Measurements from ENCODE around the gene CHRDL1.

CHRDL1 gene

DNA sequence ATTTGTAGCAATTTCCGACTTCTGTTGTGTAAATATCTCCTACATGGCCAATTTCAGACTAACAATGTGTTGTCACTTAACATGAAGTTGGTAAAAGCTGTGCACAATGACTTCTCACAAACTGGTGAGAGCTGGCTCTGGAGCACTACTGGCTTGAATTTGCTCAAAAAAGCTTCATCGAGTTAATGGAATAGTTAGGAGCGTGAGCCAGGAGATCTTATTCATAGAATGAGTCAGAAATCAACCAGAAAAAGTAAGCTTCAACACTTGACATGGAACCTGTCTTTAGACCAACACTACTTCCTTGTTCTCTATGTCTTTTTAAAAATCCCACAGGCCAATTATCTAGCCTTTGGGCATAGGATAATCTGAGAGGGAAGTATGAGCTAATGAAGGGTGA lies 7.9 kb upstream of the CHRDL1 start:
- H3K27ac ChIP-seq: no peak overlapping the region
- no peak overlapping the region for H3K4me2 ChIP-seq
- no peak overlapping the region for H3K9ac ChIP-seq

DNA sequence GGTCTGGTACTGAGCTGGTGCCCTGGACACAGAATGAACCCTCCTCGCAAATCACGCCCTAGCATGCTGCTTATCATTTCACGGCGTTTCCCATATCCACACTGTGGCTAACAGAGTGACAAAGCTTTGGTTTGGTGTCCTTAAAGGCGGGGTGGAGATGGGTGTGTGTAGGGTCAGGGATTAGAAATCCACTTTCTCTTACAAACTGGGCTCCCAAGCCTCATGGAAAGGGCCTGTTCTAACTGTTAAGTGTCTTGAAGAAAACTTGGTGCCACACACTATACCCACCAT lies 735 bp upstream of the CHRDL1 start:
- Histone ChIP-seq H3K36me3 (no peaks in the 10 kb centered on the region), H3K27ac (no peak overlapping the region), H3K4me1 (peaks cover 0 to 19% (median 7%) of the 10 kb centered on the region in 10 experiments; a peak in 6 of 20 replicates), H3K9ac (0 out of 22 replicates have a peak overlapping the region, but pooled peaks of 2 of the 11 experiments have one; percentile 5 to 26), H4K20me1 (peaks cover 0 to 19% (median 0%) of the 10 kb centered on the region in 11 experiments; a peak in 1 of 22 replicates), H3K27me3 (peaks cover 73 to 92% (median 84%) of the 10 kb centered on the region in 11 experiments), H3K4me2 (peak overlapping the region; percentile 63 to 85 (median 78)), H3K4me3 (peak overlapping the region; percentile 31 to 67 (median 55); a peak in 18 of 20 replicates), H3K9me3 (replicated peaks in 1 of 11) (no peaks in the 10 kb centered on the region)
- TF ChIP-seq Cebpa-rat (IDR thresholded peaks at IDR 0.05): no peak

More for the DNA sequence above, 7.9 kb upstream of the CHRDL1 start:
- Histone ChIP-seq H3K4me3 (no peak overlapping the region), H3K36me3 (no peaks in the 10 kb centered on the region), H4K20me1 (peaks cover 0 to 3% (median 0%) of the 10 kb centered on the region in 11 experiments; a peak in 2 of 22 replicates), H3K27me3 (peaks cover 69 to 91% (median 83%) of the 10 kb centered on the region in 11 experiments), H3K4me1 (no peaks in the 10 kb centered on the region), H3K9me3 (replicated peaks in 1 of 11) (no peaks in the 10 kb centered on the region)
- no peak for TF ChIP-seq Cebpa-rat (IDR thresholded peaks at IDR 0.05)

DNA sequence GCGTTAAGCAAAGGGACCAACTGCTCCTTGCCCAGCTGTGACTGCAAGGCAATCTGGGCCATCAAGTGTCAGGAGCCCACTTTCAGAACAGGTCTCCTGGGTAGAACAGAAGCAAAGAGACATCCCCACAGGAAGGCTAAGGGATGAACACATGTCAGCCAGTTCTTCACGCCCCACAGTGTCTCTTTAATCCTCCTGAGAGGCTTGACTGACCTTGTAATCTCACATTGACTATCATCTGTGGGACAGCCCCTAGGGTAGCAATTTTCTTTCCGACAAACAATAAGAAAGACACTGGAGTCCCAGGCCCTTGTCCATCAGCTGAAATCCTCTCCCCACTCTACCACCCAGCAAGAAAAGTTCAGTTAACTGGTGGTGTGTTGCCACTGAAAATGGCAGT lies 1.0 kb downstream of the CHRDL1 start:
- no peak overlapping the region for H3K27ac ChIP-seq
- TF ChIP-seq Cebpa-rat (IDR thresholded peaks at IDR 0.05): no peak
- peaks cover 0 to 19% (median 0%) of the 10 kb centered on the region in 11 experiments; a peak in 1 of 22 replicates for H4K20me1 ChIP-seq
- H3K4me2 ChIP-seq: peak overlapping the region in 6 of 11 experiments; percentile 63 to 78 (median 76); a peak in 9 of 22 replicates
- peaks cover 87 to 100% (median 98%) of the 10 kb centered on the region in 11 experiments for H3K27me3 ChIP-seq
- H3K4me1 ChIP-seq: peaks cover 0 to 23% (median 7%) of the 10 kb centered on the region in 10 experiments; a peak in 6 of 20 replicates
- no peaks in the 10 kb centered on the region for H3K9me3 ChIP-seq (replicated peaks in 1 of 11)
- H3K9ac ChIP-seq: no peak overlapping the region
- H3K36me3 ChIP-seq: no peaks in the 10 kb centered on the region
- H3K4me3 ChIP-seq: no peak overlapping the region

DNA sequence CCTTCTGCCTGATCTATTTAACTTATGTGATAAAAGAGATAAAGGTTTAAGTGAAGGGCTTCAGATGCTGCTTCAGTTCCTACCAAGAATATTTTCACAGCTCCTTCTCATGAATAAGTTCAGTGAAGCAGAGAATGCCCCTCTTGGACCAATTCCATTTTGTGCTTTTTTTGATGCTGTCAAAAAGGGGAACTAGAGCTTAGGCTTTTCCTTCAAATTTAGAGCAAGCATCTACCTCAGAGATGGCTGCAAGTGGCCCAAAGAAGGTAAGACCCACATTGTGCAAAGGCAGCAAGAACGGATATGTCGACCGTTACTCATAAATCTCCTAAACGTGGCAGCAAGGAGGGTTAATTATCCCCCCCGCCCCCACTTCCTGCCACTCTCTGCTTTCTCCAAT lies 4.5 kb downstream of the CHRDL1 start:
- no peak overlapping the region for H3K4me3 ChIP-seq
- TF ChIP-seq Cebpa-rat (IDR thresholded peaks at IDR 0.05): no peak

GRCh38 chrX:110786486-110786885 lies 9.1 kb downstream of the CHRDL1 start:
- H3K27me3 ChIP-seq: peaks cover 75 to 100% (median 95%) of the 10 kb centered on the region in 11 experiments
- H3K27ac ChIP-seq: no peak overlapping the region
- 0 out of 20 replicates have a peak, but pooled peaks cover 0 to 4% (median 0%) of the 10 kb centered on the region in 10 experiments for H3K4me1 ChIP-seq
- H3K9me3 ChIP-seq (replicated peaks in 1 of 11): no peaks in the 10 kb centered on the region
- no peak overlapping the region for H3K4me2 ChIP-seq
- no peaks in the 10 kb centered on the region for H4K20me1 ChIP-seq
- no peak overlapping the region for H3K4me3 ChIP-seq
- no peak overlapping the region for H3K9ac ChIP-seq
- H3K36me3 ChIP-seq: no peaks in the 10 kb centered on the region
- TF ChIP-seq Cebpa-rat (IDR thresholded peaks at IDR 0.05): no peak

More for the DNA sequence above, 4.5 kb downstream of the CHRDL1 start:
- H3K4me2 ChIP-seq: no peak overlapping the region
- H3K9ac ChIP-seq: no peak overlapping the region
- no peak overlapping the region for H3K27ac ChIP-seq
- H3K36me3 ChIP-seq: no peaks in the 10 kb centered on the region
- peaks cover 0 to 15% (median 0%) of the 10 kb centered on the region in 11 experiments; a peak in 1 of 22 replicates for H4K20me1 ChIP-seq
- no peaks in the 10 kb centered on the region for H3K9me3 ChIP-seq (replicated peaks in 1 of 11)
- peaks cover 0 to 20% (median 7%) of the 10 kb centered on the region in 10 experiments; a peak in 6 of 20 replicates for H3K4me1 ChIP-seq
- peaks cover 84 to 100% (median 98%) of the 10 kb centered on the region in 11 experiments for H3K27me3 ChIP-seq

DNA sequence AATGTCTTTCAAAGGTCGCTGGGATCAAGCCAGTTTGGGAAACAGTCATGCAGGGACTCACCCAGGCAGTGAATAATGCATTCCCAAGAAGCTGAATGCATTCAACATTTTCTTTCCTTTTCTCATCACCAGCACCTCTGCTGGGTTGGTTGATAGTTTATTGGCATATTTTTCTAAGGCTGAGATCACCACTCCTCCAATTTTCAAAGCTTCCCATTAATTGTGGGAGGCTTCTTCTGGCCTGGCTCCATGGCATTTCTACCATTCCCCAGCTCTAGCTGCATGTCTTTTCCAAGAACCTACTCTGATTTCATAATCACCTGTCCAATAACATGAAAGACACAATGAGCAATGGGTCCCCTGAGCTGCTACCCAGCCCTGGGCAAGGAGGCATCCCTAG lies 35.8 kb downstream of the CHRDL1 start:
- Histone ChIP-seq H3K9me3 (replicated peaks in 1 of 11) (peaks cover 36 to 64% (median 49%) of the 10 kb centered on the region in 11 experiments), H3K27me3 (peaks cover 28 to 75% (median 71%) of the 10 kb centered on the region in 11 experiments; a peak in 21 of 22 replicates), H3K36me3 (no peaks in the 10 kb centered on the region), H3K4me1 (no peaks in the 10 kb centered on the region), H3K27ac (no peak overlapping the region), H3K4me2 (no peak overlapping the region), H4K20me1 (no peaks in the 10 kb centered on the region; a peak in 1 of 22 replicates), H3K4me3 (no peak overlapping the region), H3K9ac (no peak overlapping the region)
- TF ChIP-seq Cebpa-rat (IDR thresholded peaks at IDR 0.05): no peak

- H4K20me1 ChIP-seq: no peaks in the 10 kb centered on the region; a peak in 1 of 22 replicates
- no peaks in the 10 kb centered on the region for H3K4me1 ChIP-seq
- H3K9ac ChIP-seq: no peak overlapping the region
- no peak overlapping the region for H3K27ac ChIP-seq
- peaks cover 27 to 55% (median 40%) of the 10 kb centered on the region in 11 experiments for H3K9me3 ChIP-seq (replicated peaks in 1 of 11)
- no peak for TF ChIP-seq Cebpa-rat (IDR thresholded peaks at IDR 0.05)
- no peak overlapping the region for H3K4me2 ChIP-seq
- no peak overlapping the region for H3K4me3 ChIP-seq
- peaks cover 32 to 82% (median 77%) of the 10 kb centered on the region in 11 experiments; a peak in 21 of 22 replicates for H3K27me3 ChIP-seq
- no peaks in the 10 kb centered on the region for H3K36me3 ChIP-seq
Observed at GRCh38 chrX:110758781-110759422, 36.7 kb downstream of the CHRDL1 start.

DNA sequence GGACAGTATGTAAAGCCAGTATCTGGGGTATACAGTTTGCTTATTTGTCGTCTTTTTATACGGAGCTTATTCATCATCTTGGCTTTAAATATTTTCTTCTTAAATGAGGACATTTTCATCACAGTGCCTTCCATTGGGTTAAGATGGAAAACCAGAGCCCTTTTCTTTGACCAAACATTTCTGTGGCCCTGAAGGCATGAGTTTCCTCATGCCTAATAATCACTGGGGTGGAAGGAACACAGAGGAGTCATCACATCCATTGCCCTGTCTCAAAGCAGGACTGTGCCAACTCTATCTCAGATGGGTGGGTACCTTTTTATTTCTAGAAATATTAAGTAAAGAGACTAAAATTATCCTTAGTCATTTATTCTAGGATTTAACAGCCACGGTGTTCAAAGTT lies 40.0 kb downstream of the CHRDL1 start:
- no peaks in the 10 kb centered on the region for H3K4me1 ChIP-seq
- no peaks in the 10 kb centered on the region for H4K20me1 ChIP-seq
- H3K36me3 ChIP-seq: no peaks in the 10 kb centered on the region
- H3K27me3 ChIP-seq: peaks cover 34 to 94% (median 89%) of the 10 kb centered on the region in 11 experiments; a peak in 21 of 22 replicates
- H3K27ac ChIP-seq: no peak overlapping the region
- TF ChIP-seq Cebpa-rat (IDR thresholded peaks at IDR 0.05): no peak
- no peak overlapping the region for H3K9ac ChIP-seq
- H3K9me3 ChIP-seq (replicated peaks in 1 of 11): peaks cover 22 to 47% (median 31%) of the 10 kb centered on the region in 11 experiments
- H3K4me2 ChIP-seq: no peak overlapping the region
- no peak overlapping the region for H3K4me3 ChIP-seq

DNA sequence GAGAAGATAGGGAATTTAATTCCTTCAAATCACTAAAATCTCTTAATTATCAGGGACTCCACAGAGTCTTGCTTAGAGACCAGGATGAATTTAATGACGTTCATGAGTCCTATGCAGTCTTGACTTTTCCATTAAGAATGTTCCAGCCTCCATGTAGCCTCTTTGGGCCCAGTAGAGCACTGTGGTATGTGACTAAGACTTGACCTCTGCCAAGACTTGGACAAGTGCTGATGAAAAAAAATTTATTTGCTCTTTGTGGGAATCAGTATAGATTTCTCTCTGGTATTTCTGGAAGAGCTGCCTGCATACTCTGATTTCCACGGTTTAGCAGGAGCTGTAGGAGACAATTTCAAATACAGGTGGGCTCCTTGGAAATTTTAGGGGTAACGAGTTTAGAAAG lies 40.6 kb downstream of the CHRDL1 start:
- Histone ChIP-seq H4K20me1 (no peaks in the 10 kb centered on the region), H3K4me1 (no peaks in the 10 kb centered on the region), H3K27me3 (peaks cover 34 to 94% (median 89%) of the 10 kb centered on the region in 11 experiments; a peak in 21 of 22 replicates), H3K27ac (no peak overlapping the region), H3K9ac (no peak overlapping the region), H3K36me3 (no peaks in the 10 kb centered on the region), H3K4me2 (no peak overlapping the region), H3K4me3 (no peak overlapping the region), H3K9me3 (replicated peaks in 1 of 11) (peaks cover 22 to 42% (median 31%) of the 10 kb centered on the region in 11 experiments)
- no peak for TF ChIP-seq Cebpa-rat (IDR thresholded peaks at IDR 0.05)

All from BLaER1 treated with 17β-estradiol and CSF1 and Interleukin-3, amounts not matched to agents 10 nM and 100 nM (cell line).